ENCODE measurements around the gene CDC45.

- TF ChIP-seq CTCF (IDR thresholded peaks at IDR 0.05): no peak
- TF ChIP-seq POLR2A (IDR thresholded peaks at IDR 0.05): no peak
These were observed 49.5 kb upstream of the CDC45 start for GRCh38 chr22:19429950-19430889.

Measured in ovary (tissue), 3 donors.